Thoracic aorta (tissue), 2 donors: ENCODE data around the gene CYP4F12. TPM values are rescaled to one million over a fixed set of nuclear protein-coding genes. Genes with fewer than 3 reads are reported as not detected.

ENCODE experiments used
- ATAC-seq: fragments of 150-250 bp; one replicate; pipeline ENCODE4 v1.8.0; 2017; ENCODE audit warnings: low read depth; ENCODE audit not compliant: insufficient number of reproducible peaks, low FRiP score
- DNase-seq: peaks from one replicate; pipeline ENCODE4 v3.0.0-alpha.2; 2020; ENCODE audit warnings: low spot score
- H3K27ac ChIP-seq, 2 donors: fragments of 200-600 bp; sonication (generic); 1 replicate in 1 of 2; 2 replicates in 1 of 2; pipeline ENCODE4 v1.5.1; 2016; ENCODE audit warnings: mild to moderate bottlenecking in 2 of 2, moderate library complexity in 2 of 2
- H3K27me3 ChIP-seq: fragments of 200-600 bp; sonication (generic); replicated peaks from 2 replicates; pipeline ENCODE4 v1.6.0; 2016; ENCODE audit warnings: mild to moderate bottlenecking; ENCODE audit not compliant: insufficient read depth
- H3K36me3 ChIP-seq: fragments of 200-600 bp; sonication (generic); one replicate; pipeline ENCODE4 v1.5.1; 2016
- H3K4me1 ChIP-seq, 2 donors: fragments of 200-600 bp; sonication (generic); 1 replicate in 1 of 2; 2 replicates in 1 of 2; pipeline versions ENCODE4 v1.5.1 to v1.6.0; 2016; ENCODE audit warnings: low read depth in 2 of 2, mild to moderate bottlenecking in 1 of 2; ENCODE audit not compliant: control insufficient read depth in 1 of 2
- H3K4me3 ChIP-seq: fragments of 200-600 bp; sonication (generic); 2 replicates; pipeline ENCODE4 v1.5.1; 2016; ENCODE audit warnings: mild to moderate bottlenecking
- H3K9me3 ChIP-seq: fragments of 200-600 bp; sonication (generic); 2 replicates; pipeline ENCODE4 v1.5.1; 2016
- CTCF ChIP-seq: fragments of 200-600 bp; sonication (generic); IDR thresholded peaks from one replicate; pipeline ENCODE4 v1.5.1; 2019; ENCODE audit warnings: antibody characterized with exemption
- total RNA-seq, 2 donors: library from RNA; depleted of rRNA; stranded (reverse); fragments of >200 nt; gene quantifications; one replicate each; pipeline versions ENCODE4 v1.1.0 to v1.2.3, GENCODE V29; 2016

CYP4F12 gene
- total RNA-seq, 2 donors from 2014 or later, result 4.6 to 4.7 TPM

- Histone ChIP-seq H3K4me3 (no peak overlapping the region), H3K27ac (no peak overlapping the region), H3K4me1 (no peaks in the 10 kb centered on the region), H3K9me3 (no peaks in the 10 kb centered on the region), H3K36me3 (no peaks in the 10 kb centered on the region), H3K27me3 (no peaks in the 10 kb centered on the region)
- ATAC-seq (no peak), DNase-seq (no peak)
- TF ChIP-seq CTCF, result no peak
These were observed 41.1 kb upstream of the CYP4F12 start for GRCh38 chr19:15631817-15632216.

GRCh38 chr19:15633082-15633835, 39.6 kb upstream of the CYP4F12 start:
- no peak for ATAC-seq

GRCh38 chr19:15634105-15634504, 38.8 kb upstream of the CYP4F12 start:
- H3K9me3 ChIP-seq, result no peaks in the 10 kb centered on the region
- no peaks in the 10 kb centered on the region for H3K36me3 ChIP-seq
- H3K4me1 ChIP-seq, result no peaks in the 10 kb centered on the region
- H3K27me3 ChIP-seq, result no peaks in the 10 kb centered on the region
- ATAC-seq (no peak), DNase-seq (no peak)
- no peak overlapping the region for H3K27ac ChIP-seq
- TF ChIP-seq CTCF, result no peak
- no peak overlapping the region for H3K4me3 ChIP-seq

More at GRCh38 chr19:15633082-15633835, 39.6 kb upstream of the CYP4F12 start:
- H3K27me3 ChIP-seq, result no peaks in the 10 kb centered on the region
- H3K4me3 ChIP-seq, result no peak overlapping the region
- no peak overlapping the region for H3K27ac ChIP-seq
- no peaks in the 10 kb centered on the region for H3K9me3 ChIP-seq
- TF ChIP-seq CTCF, result no peak
- no peaks in the 10 kb centered on the region for H3K36me3 ChIP-seq
- H3K4me1 ChIP-seq, result no peaks in the 10 kb centered on the region
- DNase-seq, result no peak

GRCh38 chr19:15635016-15635805, 37.7 kb upstream of the CYP4F12 start:
- no peak for TF ChIP-seq CTCF
- H3K9me3 ChIP-seq, result no peaks in the 10 kb centered on the region
- no peaks in the 10 kb centered on the region for H3K4me1 ChIP-seq
- H3K27ac ChIP-seq, result no peak overlapping the region
- H3K4me3 ChIP-seq, result no peak overlapping the region
- DNase-seq (no peak), ATAC-seq (no peak)
- H3K36me3 ChIP-seq, result no peaks in the 10 kb centered on the region
- no peaks in the 10 kb centered on the region for H3K27me3 ChIP-seq

- H3K36me3 ChIP-seq, result no peaks in the 10 kb centered on the region
- H3K4me3 ChIP-seq, result no peak overlapping the region
- H3K4me1 ChIP-seq, result no peaks in the 10 kb centered on the region
- no peaks in the 10 kb centered on the region for H3K27me3 ChIP-seq
- H3K9me3 ChIP-seq, result no peaks in the 10 kb centered on the region
- H3K27ac ChIP-seq, result no peak overlapping the region
- no peak for TF ChIP-seq CTCF
- DNase-seq (no peak), ATAC-seq (no peak)
These were observed 36.9 kb upstream of the CYP4F12 start for GRCh38 chr19:15636026-15636425.
